ENCODE results near the gene STARD8.
"Not testable (repeated sequence)": the region's sequence is repeated elsewhere in the genome, so short reads cannot be mapped to it uniquely, and the experiment has no call there.

Gene STARD8

GRCh38 chrX:68659385-68659784 is 11.9 kb downstream of the STARD8 start:
- DNase-seq (ENCODE audit: low read depth in 2 of 2), result no peak

DNA sequence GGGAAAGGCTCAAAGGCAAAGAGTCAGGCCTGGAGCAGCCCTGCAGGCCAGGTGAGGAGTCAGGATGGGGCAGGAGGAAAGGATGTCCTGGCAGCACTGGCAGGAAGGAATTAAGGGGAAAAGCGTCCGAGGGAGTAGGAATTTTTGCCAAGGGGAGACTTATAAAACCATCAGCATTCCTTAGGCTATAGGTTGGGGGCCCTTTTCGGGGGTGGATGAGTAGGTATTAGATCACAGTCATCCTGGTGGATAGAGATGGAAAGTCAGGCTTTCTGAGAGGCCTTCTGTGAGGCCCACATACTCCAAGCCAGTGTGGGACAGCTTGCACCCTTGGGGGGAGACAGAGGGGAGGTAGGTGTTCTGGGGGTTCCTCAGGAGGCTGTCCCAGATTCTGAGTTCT is 12.3 kb downstream of the STARD8 start:
- DNase-seq (ENCODE audit: low read depth in 2 of 2), result no peak

- DNase-seq (ENCODE audit: low read depth in 2 of 2), result no peak
Observed at GRCh38 chrX:68660746-68661145, 13.3 kb downstream of the STARD8 start.

GRCh38 chrX:68665502-68665901 is 18.0 kb downstream of the STARD8 start:
- DNase-seq (ENCODE audit: low read depth in 2 of 2), result no peak

DNA sequence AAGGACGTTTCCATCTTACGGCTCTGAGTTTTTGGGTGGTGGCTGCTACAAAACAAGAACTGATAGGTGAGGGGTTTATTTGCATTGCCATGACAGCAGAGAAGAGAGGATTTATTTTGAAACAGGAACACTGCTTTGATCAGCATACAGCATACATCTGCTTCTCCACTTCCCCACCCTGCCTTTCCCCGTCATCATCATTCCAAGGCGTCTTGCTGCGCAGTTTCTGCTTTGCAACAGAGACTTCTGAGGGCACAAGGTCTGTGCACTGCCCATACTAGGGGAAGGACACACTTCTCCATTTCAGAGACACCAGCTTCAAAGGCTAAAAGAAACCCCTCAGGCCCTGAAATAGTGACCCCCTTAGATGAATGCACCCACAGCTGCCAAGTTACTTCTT is 19.1 kb downstream of the STARD8 start:
- no peak for DNase-seq (ENCODE audit: low read depth in 2 of 2)

DNA sequence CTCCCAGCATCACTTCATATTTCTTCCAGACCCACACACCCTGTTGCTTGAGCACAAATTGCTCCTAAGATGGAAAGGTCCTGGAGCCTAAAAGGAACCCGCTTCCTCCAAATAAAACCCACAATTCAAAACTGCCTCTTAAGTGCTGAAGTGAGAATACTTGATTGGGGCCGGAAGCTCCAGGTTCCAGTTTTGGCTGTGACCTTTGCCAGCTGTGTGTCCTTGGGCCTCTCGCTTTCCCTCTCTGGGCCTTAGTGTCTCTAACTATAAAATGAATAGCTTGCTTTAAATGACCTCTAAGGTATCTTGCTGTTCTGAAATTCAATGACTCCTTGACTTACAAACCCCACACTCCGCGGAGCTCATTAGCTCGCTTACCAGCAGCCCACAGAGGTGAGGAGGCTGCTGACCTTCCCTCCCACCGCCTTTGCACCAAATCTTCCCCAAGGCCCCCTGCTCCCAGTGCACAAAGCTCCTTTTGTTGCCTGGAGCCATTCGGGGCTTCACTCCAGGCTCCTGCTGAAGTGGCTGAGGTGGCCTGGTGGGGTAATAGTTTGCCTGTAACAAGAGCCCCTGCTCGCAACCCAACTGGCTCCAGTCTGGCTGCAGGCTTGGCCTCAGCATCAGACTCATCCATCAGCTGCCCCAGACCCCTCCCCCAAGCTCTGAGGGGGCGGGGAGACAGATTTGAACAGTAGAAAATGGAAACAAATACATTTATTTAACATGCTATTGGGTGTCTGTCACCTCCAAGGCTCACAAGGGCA is 21.8 kb downstream of the STARD8 start:
- DNase-seq (ENCODE audit: low read depth in 2 of 2), result no peak

DNA sequence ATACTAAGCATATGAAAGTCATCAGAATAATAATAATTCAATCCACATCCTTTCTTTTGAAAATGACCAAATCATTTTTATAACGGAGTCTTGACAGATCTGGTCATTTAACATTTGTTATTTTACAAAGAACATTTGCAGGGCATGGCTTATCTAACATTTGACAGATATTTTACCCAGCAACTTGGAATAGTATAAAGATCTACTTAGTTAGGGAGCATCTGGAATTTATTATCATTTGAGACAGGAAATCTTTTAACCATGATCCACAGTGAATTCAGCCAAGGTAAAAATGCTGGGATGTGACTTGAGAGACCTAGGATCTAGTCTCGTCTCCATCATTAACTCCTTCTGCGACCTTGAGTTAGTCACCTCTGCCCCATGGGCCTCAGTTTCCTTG is 22.4 kb downstream of the STARD8 start:
- no peak for DNase-seq (ENCODE audit: low read depth in 2 of 2)

GRCh38 chrX:68671221-68671620 is 23.8 kb downstream of the STARD8 start:
- no peak for DNase-seq (ENCODE audit: low read depth in 2 of 2)

- no peak for DNase-seq (ENCODE audit: low read depth in 2 of 2)
Observed at GRCh38 chrX:68672581-68673318, 25.3 kb downstream of the STARD8 start.

DNA sequence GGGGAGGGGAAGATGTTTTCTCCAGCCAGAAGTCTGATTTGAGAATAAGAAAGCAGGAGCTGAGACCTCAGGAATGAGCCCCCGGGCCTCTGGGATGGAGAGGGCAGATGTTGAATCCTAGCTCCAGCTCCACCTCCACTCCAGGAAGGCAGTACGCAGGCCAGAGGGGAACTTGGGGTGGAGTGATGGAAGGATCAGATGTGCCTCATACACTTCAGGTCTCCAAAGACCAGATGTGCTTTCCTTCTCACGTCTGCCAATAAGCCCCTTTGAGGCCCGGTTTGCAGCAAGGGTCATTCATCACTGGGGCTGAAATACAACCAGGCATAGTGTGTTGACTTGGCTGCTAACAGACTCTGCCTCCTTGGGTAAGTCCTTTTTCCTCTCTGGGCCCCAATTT is 28.1 kb downstream of the STARD8 start:
- DNase-seq (ENCODE audit: low read depth in 2 of 2), result no peak

DNA sequence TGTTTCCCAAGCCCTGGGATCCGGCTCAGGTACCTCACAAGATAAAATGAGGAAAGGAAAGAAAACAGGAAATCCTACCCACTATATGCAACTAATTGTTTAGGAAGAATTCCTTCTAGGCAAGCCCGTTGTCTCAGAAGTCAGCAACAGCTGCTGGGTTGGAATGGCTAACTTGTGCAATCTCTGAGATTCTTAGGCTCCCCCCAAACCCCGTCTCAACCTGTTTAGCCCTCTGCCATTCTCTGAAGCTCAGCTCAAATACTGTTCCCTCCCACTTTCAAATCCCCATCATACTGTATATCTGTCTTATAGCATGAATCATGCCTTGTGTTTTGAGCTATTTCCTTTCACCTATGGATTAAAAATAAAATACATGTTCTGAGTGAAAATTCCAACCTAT is 28.9 kb downstream of the STARD8 start:
- no peak for DNase-seq (ENCODE audit: low read depth in 2 of 2)

DNA sequence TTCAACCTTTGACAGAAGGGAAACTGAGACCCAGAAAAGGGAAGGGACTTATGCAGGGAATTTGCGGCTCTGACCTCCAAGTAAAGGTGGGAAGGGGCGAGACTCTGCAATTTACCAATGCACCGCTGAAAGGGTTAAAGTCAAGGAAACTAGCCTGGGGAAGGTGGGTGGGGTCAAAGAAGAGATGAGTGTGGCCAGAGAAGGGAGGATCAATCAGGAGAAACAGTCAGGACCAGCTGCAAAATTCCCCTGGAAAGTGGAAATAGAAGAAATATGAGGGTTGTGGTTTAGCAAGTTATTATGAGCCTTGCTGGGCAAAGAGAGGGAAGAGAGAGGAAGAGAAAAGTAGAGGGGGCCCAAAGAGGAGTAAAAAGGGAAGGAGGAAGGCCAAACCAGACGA is 30.5 kb downstream of the STARD8 start:
- no peak for DNase-seq (ENCODE audit: low read depth in 2 of 2)

DNA sequence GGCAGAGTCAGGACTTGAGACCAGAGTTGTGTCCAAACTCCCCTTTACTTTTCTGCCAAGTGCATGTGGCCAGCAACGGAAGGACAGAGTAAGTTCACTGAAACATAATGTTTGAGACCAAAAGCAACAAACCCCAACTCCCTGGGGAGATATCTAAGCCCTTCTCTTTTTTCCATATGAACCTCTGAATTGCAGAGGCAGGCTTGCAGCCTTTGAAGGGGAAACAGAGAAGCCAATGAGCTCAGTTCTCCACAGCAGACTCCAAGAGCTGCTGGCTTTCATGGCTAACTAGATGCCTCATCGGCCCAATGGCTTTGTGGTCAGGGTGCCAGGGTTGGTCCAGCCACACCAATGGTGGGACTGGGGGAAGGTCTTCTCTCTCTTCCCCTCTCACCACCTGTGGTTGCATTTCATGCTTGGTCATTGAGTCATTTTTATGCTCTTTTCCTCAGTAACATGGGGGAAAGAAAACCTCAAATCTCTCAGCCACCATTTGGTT is 34.0 kb downstream of the STARD8 start:
- DNase-seq (ENCODE audit: low read depth in 2 of 2), result no peak

DNA sequence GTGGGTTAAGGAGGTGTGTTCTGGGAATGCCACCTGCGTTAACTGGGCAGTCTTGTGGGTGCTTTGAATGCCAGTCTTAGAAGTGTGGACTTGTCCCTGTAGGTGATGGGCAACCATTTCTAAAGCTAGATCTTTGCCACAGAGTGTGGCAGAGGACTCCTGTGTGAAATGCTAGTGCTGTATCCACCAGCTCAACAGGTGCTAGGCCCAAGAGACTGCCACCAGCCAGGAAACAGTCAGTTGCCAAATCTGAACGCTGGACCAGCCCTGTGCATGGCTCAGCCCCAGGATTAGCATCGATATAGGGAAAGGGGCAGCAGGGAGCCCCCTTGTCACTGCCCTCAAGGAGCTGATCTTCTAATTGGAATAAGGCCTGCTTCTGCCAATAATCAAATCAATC is 35.3 kb downstream of the STARD8 start:
- DNase-seq (ENCODE audit: low read depth in 2 of 2), result no peak

GRCh38 chrX:68683580-68683979 is 36.1 kb downstream of the STARD8 start:
- no peak for DNase-seq (ENCODE audit: low read depth in 2 of 2)

DNA sequence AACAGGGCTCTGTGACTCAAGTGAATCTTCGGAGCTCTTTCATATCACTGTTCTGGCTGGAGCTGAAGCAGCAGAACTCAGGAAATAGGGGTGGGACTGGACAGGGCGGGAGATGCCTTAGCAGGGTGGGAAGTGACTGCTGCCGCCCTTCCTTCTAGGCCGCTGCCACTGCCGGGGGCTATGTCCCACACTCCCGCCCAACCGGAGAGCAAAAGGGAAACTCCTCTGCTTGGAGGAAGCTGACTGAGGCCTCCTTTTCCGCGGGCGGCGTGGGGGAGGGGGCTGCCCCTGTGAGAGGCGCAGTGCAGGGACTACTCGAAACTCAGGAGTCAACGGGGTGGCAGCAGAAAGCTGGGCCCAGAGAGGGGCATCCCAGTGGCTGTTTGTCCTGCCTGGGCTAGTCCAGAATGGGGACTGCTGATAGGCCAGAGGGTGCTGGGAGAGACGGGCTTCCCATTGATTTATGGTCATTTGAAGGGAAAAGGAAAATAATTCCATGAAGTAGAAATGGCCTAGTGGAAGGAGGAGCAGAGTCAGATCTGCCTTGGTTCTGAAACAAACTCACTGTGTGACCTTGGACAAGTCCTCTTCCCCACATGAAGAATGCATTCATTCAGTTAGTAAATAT is 36.9 kb downstream of the STARD8 start:
- no peak for DNase-seq (ENCODE audit: low read depth in 2 of 2)

DNA sequence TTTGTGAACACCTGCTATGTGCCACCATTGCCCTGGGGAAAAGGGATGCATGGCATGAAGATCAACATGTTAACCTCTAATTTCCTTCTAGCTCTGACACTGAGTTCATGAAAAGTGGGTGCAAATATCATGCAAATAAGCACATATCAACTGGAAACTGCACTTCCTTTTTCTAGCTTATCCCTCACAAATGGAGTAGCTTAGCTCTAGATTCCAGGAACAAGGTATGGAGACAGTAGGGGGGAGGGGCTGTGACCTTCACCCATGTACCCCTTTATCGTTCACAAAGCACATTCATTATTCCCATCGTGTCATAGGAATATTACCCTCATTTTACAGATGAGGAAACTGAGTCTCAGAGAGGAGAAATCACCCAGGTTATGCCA is 37.4 kb downstream of the STARD8 start:
- no peak for DNase-seq (ENCODE audit: low read depth in 2 of 2)

GRCh38 chrX:68685685-68686084 is 38.2 kb downstream of the STARD8 start:
- DNase-seq (ENCODE audit: low read depth in 2 of 2), result no peak

DNA sequence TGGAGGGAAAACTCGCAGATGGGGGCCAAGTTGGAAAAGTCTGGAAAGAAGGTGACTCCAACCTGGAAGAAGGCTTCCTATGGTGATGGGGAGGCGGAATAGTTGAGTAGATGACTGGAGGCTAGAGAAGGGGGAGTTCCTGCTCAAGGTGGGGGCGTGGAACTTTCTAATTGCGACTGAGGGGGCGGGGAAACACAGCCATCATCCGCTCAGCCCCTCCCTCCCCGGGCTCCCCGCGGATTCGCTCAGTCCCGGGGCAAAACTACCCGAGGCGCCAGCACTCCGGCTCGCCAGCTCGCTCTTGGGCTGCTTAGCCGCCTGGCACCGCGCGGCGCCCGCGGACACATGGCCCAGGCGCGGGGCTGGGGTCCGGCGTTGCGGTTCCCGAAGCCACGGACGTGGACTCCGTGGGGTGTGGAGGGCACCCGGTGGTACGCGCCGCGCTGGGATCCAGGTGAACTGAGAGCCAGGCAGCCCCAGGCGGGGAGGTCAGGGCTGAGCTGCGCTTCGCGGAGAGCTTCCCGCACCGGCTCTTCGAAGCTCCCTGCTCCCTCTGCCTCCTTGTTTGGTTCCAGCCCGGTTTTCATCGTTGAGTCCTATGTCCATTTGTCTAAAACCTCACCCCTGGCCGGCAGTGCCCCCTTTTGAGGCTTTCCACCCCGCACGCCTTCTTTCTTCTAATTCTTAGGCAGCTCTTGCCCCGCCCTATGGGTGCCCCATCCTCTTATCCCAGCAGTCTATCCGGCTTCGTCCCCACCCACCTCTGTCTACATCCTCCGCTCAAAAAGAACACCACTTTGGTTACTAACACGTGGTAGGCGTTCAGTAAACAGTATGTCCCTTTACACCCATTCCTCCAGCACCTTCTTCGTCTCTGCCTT is 38.9 kb downstream of the STARD8 start:
- no peak for DNase-seq (ENCODE audit: low read depth in 2 of 2)

DNA sequence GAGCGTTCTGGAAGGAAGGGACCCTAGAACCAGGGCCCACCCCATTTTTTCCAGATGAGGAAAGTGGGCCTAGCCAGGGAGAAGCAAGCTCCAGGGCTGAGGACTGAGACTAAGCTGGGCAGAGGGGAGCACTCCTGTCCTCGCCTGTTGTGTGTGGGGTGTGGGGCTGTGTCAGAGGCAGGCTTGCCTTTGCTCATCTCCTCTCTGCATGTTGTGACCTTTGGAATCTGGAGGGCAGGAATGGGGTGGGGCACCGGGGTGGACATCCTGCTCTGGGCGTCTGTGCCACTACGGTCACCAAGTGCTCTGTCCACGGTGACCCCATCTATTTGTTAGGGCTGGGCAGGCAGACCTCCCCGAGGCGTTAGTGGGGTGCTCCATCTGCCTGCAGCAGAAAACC is 41.5 kb downstream of the STARD8 start:
- DNase-seq (ENCODE audit: low read depth in 2 of 2), result not testable (repeated sequence)

DNA sequence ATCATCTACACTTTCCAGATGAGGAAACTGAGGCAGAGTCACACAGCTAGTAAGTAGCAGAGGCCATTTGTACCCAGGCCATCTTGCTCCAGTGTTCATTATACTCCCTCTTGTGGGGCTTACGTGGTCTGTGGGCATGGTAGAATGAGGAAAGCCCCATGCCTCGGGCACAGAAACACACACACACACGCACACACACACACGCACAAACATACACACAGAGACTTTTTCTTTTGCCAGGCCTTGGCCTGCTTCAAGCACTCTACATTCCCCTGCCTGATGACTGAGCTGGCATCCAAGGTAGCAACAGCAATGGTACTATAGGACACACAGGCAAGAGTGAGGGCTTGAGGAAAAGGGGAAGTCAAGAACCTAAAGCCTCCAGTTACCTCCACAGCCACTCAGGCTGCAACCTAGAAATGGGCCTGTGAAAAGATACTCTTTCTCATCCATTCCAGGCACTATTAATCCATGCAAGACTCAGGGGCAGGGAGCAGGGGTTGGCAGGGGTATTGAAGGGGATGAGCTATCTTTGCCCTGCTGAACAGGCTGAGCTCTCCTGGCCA is 43.6 kb downstream of the STARD8 start:
- DNase-seq (ENCODE audit: low read depth in 2 of 2), result no peak

GRCh38 chrX:68691921-68692320 is 44.5 kb downstream of the STARD8 start:
- no peak for DNase-seq (ENCODE audit: low read depth in 2 of 2)

Measured in stimulated activated CD4-positive, alpha-beta T cell treated with anti-CD3 and anti-CD28 coated beads, Interleukin-1b, Interleukin-23, amount 100 ng/mL, for 1 hour (primary cell).